Measurements from ENCODE around the gene TCIRG1. TPM values are rescaled to one million over a fixed set of nuclear protein-coding genes. Genes with fewer than 3 reads are reported as not detected.

TCIRG1 gene
- total and polyA plus RNA-seq, 2 of the 13 experiments (the other 11 are each of a cell fraction or from before 2014, with no cell fraction given) = 48.0 to 69.6 TPM

GRCh38 chr11:68013611-68014156 lies 25.1 kb upstream of the TCIRG1 start (continued):
- TF ChIP-seq ZNF605 (CRISPR knock-in tag; IDR thresholded peaks at IDR 0.05) (0 out of 2 replicates have a peak, but pooled peaks have one; percentile 21), RAD21 (CRISPR knock-in tag; IDR thresholded peaks at IDR 0.05) (0 out of 2 replicates have a peak, but pooled peaks have one; percentile 12), CHD4 (IDR thresholded peaks at IDR 0.05; ENCODE audit: borderline replicate concordance, low read length) (peak; percentile 98), ZNF768 (CRISPR knock-in tag; IDR thresholded peaks at IDR 0.05) (0 out of 2 replicates have a peak, but pooled peaks have one; percentile 11), ZNF782 (CRISPR knock-in tag; IDR thresholded peaks at IDR 0.05; ENCODE audit: borderline replicate concordance) (no peak), MYPOP (CRISPR knock-in tag; IDR thresholded peaks at IDR 0.05) (0 out of 2 replicates have a peak, but pooled peaks have one; percentile 9), AGO2 (optimal IDR thresholded peaks at IDR 0.05; ENCODE audit: low read depth, low read length) (no peak), REL (CRISPR knock-in tag; conservative IDR thresholded peaks at IDR 0.05) (no peak), NFE2L2 (IDR thresholded peaks at IDR 0.05; ENCODE audit: low read length) (no peak), ZNF629 (CRISPR knock-in tag; conservative IDR thresholded peaks at IDR 0.05) (peak; percentile 99), CREB3 (CRISPR knock-in tag; IDR thresholded peaks at IDR 0.05) (no peak), KDM1A (CRISPR knock-in tag; IDR thresholded peaks at IDR 0.05) (peak; percentile 93), SRF (IDR thresholded peaks at IDR 0.05; ENCODE audit: low read depth, low read length) (no peak), ZNF337 (CRISPR knock-in tag; IDR thresholded peaks at IDR 0.05; ENCODE audit: borderline replicate concordance, low read depth) (0 out of 2 replicates have a peak, but pooled peaks have one; percentile 25), SSRP1 (CRISPR knock-in tag; IDR thresholded peaks at IDR 0.05) (no peak), ZMYM2 (CRISPR knock-in tag; IDR thresholded peaks at IDR 0.05) (peak; percentile 58; the same call in 1 of the 2 replicates)
- TF ChIP-seq, protein P1, sequence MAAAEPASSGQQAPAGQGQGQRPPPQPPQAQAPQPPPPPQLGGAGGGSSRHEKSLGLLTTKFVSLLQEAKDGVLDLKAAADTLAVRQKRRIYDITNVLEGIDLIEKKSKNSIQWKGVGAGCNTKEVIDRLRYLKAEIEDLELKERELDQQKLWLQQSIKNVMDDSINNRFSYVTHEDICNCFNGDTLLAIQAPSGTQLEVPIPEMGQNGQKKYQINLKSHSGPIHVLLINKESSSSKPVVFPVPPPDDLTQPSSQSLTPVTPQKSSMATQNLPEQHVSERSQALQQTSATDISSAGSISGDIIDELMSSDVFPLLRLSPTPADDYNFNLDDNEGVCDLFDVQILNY (CRISPR knock-in tag; conservative IDR thresholded peaks at IDR 0.05) = no peak
- TF ChIP-seq, protein P2, sequence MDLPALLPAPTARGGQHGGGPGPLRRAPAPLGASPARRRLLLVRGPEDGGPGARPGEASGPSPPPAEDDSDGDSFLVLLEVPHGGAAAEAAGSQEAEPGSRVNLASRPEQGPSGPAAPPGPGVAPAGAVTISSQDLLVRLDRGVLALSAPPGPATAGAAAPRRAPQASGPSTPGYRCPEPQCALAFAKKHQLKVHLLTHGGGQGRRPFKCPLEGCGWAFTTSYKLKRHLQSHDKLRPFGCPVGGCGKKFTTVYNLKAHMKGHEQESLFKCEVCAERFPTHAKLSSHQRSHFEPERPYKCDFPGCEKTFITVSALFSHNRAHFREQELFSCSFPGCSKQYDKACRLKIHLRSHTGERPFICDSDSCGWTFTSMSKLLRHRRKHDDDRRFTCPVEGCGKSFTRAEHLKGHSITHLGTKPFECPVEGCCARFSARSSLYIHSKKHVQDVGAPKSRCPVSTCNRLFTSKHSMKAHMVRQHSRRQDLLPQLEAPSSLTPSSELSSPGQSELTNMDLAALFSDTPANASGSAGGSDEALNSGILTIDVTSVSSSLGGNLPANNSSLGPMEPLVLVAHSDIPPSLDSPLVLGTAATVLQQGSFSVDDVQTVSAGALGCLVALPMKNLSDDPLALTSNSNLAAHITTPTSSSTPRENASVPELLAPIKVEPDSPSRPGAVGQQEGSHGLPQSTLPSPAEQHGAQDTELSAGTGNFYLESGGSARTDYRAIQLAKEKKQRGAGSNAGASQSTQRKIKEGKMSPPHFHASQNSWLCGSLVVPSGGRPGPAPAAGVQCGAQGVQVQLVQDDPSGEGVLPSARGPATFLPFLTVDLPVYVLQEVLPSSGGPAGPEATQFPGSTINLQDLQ (CRISPR knock-in tag; IDR thresholded peaks at IDR 0.05) = no peak
- TF ChIP-seq, protein P3, sequence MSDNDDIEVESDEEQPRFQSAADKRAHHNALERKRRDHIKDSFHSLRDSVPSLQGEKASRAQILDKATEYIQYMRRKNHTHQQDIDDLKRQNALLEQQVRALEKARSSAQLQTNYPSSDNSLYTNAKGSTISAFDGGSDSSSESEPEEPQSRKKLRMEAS (IDR thresholded peaks at IDR 0.05) = 0 out of 2 replicates have a peak, but pooled peaks have one; percentile 11

Data from HepG2 (cell line).